BE2C (cell line): ENCODE results near the gene CYP1A2.

Experiments used
- DNase-seq: peaks from one replicate; pipeline ENCODE4 v3.0.0-alpha.2; 2020
- H3K27me3 ChIP-seq: fragments of 250-450 bp; sonication (Bioruptor Pico); 2 replicates; pipeline ENCODE4 v1.5.1; 2020; ENCODE audit warnings: mild to moderate bottlenecking
- H3K36me3 ChIP-seq: fragments of 250-450 bp; sonication (Bioruptor Pico); 2 replicates; pipeline ENCODE4 v1.5.1; 2020; ENCODE audit warnings: mild to moderate bottlenecking
- H3K4me1 ChIP-seq: fragments of 250-450 bp; sonication (Bioruptor Pico); 2 replicates; pipeline ENCODE4 v1.5.1; 2020
- H3K4me3 ChIP-seq: 2 replicates; pipeline ENCODE4 v1.5.1; 2011; ENCODE audit warnings: low read depth, low read length
- H3K9me3 ChIP-seq: fragments of 250-450 bp; sonication (Bioruptor Pico); 2 replicates; pipeline ENCODE4 v1.5.1; 2020
- CTCF ChIP-seq: IDR thresholded peaks from 2 replicates; pipeline ENCODE4 v1.5.1; 2012; ENCODE audit warnings: mild to moderate bottlenecking, low read depth, low read length

CYP1A2 gene

GRCh38 chr15:74786551-74787165 lies 38.0 kb downstream of the CYP1A2 start:
- TF ChIP-seq CTCF = no peak
- peaks cover 13% of the 10 kb centered on the region for H3K4me1 ChIP-seq
- H3K4me3 ChIP-seq = no peak overlapping the region

GRCh38 chr15:74787251-74788041 lies 38.8 kb downstream of the CYP1A2 start:
- Histone ChIP-seq H3K27me3 (no peaks in the 10 kb centered on the region), H3K36me3 (peaks cover 7% of the 10 kb centered on the region; the same call in 1 of the 2 replicates), H3K4me1 (peaks cover 13% of the 10 kb centered on the region), H3K4me3 (no peak overlapping the region), H3K9me3 (no peaks in the 10 kb centered on the region)
- TF ChIP-seq CTCF = peak; percentile 80
- peak; percentile 80 for DNase-seq

More at GRCh38 chr15:74786551-74787165, 38.0 kb downstream of the CYP1A2 start:
- Histone ChIP-seq H3K36me3 (peaks cover 7% of the 10 kb centered on the region; the same call in 1 of the 2 replicates), H3K9me3 (no peaks in the 10 kb centered on the region), H3K27me3 (no peaks in the 10 kb centered on the region)
- no peak for DNase-seq

GRCh38 chr15:74788042-74788682 lies 39.5 kb downstream of the CYP1A2 start:
- TF ChIP-seq CTCF = no peak
- H3K36me3 ChIP-seq = peaks cover 7% of the 10 kb centered on the region; the same call in 1 of the 2 replicates
- peaks cover 13% of the 10 kb centered on the region for H3K4me1 ChIP-seq
- no peaks in the 10 kb centered on the region for H3K9me3 ChIP-seq
- no peak for DNase-seq
- H3K4me3 ChIP-seq = no peak overlapping the region
- no peaks in the 10 kb centered on the region for H3K27me3 ChIP-seq

GRCh38 chr15:74788683-74789151 lies 40.1 kb downstream of the CYP1A2 start:
- Histone ChIP-seq H3K36me3 (peaks cover 7% of the 10 kb centered on the region; the same call in 1 of the 2 replicates), H3K9me3 (no peaks in the 10 kb centered on the region), H3K27me3 (no peaks in the 10 kb centered on the region), H3K4me3 (no peak overlapping the region), H3K4me1 (peaks cover 13% of the 10 kb centered on the region)
- no peak for DNase-seq
- TF ChIP-seq CTCF = no peak

GRCh38 chr15:74789171-74789631 lies 40.6 kb downstream of the CYP1A2 start:
- no peak for DNase-seq
- Histone ChIP-seq H3K4me1 (peaks cover 13% of the 10 kb centered on the region), H3K4me3 (no peak overlapping the region), H3K27me3 (no peaks in the 10 kb centered on the region), H3K36me3 (peaks cover 7% of the 10 kb centered on the region; the same call in 1 of the 2 replicates), H3K9me3 (no peaks in the 10 kb centered on the region)
- TF ChIP-seq CTCF = no peak
